ENCODE measurements around the gene ARHGAP8. TPM values are rescaled to one million over a fixed set of nuclear protein-coding genes. Genes with fewer than 3 reads are reported as not detected.

ARHGAP8 gene
- total and polyA plus RNA-seq, 2 experiments from 2014 or later = 24.0 to 50.4 TPM

DNA sequence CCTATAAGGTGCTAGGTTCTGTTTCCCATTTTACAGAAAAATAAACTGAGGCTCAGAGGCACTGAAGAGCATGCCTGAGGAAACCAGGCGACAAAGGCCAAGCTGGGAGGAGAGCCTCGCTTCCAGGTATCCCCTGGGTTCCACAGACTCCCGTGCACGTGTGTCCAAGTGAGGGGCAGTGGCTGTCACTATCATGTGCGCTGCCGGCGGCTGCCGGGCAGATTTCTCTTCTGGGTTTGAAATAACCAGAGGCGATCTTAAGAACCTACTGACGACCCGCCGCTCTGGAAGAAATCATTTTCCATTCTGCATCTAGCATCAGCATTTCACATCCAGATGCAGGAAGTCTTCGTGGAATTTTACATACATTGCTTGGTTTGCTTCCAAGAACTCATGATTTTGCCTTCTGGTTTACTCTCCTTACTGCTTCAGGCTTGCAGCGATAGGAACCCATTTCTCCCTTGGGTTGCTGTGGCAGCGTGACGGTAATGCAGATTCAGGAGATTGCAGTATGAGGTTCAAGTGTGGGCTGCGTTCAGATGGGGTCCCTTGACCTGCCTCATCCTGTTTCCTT, 28.6 kb downstream of the ARHGAP8 start:
- H3K9me2 ChIP-seq (replicated peaks; ENCODE audit: insufficient read depth) = no peaks in the 10 kb centered on the region
- H3K36me3 ChIP-seq (replicated peaks; ENCODE audit: insufficient read depth, low read depth) = no peaks in the 10 kb centered on the region
- H2AFZ ChIP-seq = no peak overlapping the region
- TF ChIP-seq, protein P1, sequence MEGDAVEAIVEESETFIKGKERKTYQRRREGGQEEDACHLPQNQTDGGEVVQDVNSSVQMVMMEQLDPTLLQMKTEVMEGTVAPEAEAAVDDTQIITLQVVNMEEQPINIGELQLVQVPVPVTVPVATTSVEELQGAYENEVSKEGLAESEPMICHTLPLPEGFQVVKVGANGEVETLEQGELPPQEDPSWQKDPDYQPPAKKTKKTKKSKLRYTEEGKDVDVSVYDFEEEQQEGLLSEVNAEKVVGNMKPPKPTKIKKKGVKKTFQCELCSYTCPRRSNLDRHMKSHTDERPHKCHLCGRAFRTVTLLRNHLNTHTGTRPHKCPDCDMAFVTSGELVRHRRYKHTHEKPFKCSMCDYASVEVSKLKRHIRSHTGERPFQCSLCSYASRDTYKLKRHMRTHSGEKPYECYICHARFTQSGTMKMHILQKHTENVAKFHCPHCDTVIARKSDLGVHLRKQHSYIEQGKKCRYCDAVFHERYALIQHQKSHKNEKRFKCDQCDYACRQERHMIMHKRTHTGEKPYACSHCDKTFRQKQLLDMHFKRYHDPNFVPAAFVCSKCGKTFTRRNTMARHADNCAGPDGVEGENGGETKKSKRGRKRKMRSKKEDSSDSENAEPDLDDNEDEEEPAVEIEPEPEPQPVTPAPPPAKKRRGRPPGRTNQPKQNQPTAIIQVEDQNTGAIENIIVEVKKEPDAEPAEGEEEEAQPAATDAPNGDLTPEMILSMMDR (IDR thresholded peaks at IDR 0.05; ENCODE audit: poor library complexity) = no peak
- no peak for TF ChIP-seq EZH2 (IDR thresholded peaks at IDR 0.05; ENCODE audit: borderline replicate concordance)
- H3K4me2 ChIP-seq = no peak overlapping the region
- H3K9me3 ChIP-seq (ENCODE audit: low read depth) = no peaks in the 10 kb centered on the region
- no peaks in the 10 kb centered on the region for H3K27me3 ChIP-seq
- no peak for DNase-seq (ENCODE audit: low spot score)
- no peaks in the 10 kb centered on the region for H4K20me1 ChIP-seq (ENCODE audit: insufficient read depth, poor library complexity, severe bottlenecking)
- no peaks in the 10 kb centered on the region for H3K4me1 ChIP-seq (ENCODE audit: insufficient read depth)
- peaks cover 8% of the 10 kb centered on the region for H3K79me2 ChIP-seq
- no peak overlapping the region for H3K27ac ChIP-seq
- H3K4me3 ChIP-seq = no peak overlapping the region
- WGBS (ENCODE audit: low lambda C conversion rate, missing lambda C conversion rate) = 91% methylated on average over 17 of the region's 17 CpGs

DNA sequence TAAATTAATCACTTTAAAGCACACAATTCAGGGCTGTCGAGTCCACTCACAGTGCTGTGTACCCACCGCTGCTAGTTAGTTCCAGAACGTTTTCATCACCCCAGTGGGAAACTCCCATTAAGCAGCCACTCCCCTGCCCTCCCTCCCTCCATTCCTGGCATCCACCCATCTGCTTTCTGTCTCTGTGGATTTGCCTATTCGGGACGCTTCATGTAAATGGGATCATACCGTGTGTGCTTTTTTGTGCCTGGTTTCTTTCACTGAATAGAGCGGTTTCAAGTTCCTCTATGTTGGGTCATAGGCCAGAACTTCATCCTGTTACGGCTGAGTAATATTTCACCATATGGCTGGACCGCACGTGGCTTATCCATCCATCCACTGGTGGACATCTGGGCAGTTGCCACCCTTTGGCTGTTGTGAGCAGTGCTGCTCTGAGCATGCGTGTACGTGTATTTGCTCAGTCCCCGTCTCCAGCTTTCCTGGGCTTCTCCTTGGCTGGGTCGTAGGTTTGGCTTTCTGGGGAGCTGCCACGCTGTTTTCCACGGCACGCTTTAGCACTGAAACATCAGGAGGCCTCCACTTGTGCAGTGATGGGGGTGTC, 30.1 kb downstream of the ARHGAP8 start:
- TF ChIP-seq, protein P1 (IDR thresholded peaks at IDR 0.05; ENCODE audit: poor library complexity) = no peak
- TF ChIP-seq EZH2phosphoT487 (IDR thresholded peaks at IDR 0.05; ENCODE audit: low read depth, severe bottlenecking, unreplicated experiment) (no peak), EZH2 (IDR thresholded peaks at IDR 0.05; ENCODE audit: borderline replicate concordance) (no peak)
- Histone ChIP-seq H3K4me2 (no peak overlapping the region), H2AFZ (no peak overlapping the region), H3K27me3 (no peaks in the 10 kb centered on the region), H4K20me1 (ENCODE audit: insufficient read depth, poor library complexity, severe bottlenecking) (no peaks in the 10 kb centered on the region), H3K4me3 (no peak overlapping the region), H3K9me3 (ENCODE audit: low read depth) (no peaks in the 10 kb centered on the region), H3K79me2 (peaks cover 8% of the 10 kb centered on the region), H3K27ac (no peak overlapping the region), H3K36me3 (replicated peaks; ENCODE audit: insufficient read depth, low read depth) (no peaks in the 10 kb centered on the region), H3K9me2 (replicated peaks; ENCODE audit: insufficient read depth) (no peaks in the 10 kb centered on the region), H3K4me1 (ENCODE audit: insufficient read depth) (no peaks in the 10 kb centered on the region)
- WGBS (ENCODE audit: low lambda C conversion rate, missing lambda C conversion rate) = 73% methylated on average over 17 of the region's 17 CpGs
- peak; percentile 40 for DNase-seq (ENCODE audit: low spot score)

GRCh38 chr22:44783091-44783490, 30.7 kb downstream of the ARHGAP8 start:
- no peaks in the 10 kb centered on the region for H3K27me3 ChIP-seq
- TF ChIP-seq EZH2 (IDR thresholded peaks at IDR 0.05; ENCODE audit: borderline replicate concordance) (no peak), EZH2phosphoT487 (IDR thresholded peaks at IDR 0.05; ENCODE audit: low read depth, severe bottlenecking, unreplicated experiment) (no peak)
- TF ChIP-seq, protein P1 (IDR thresholded peaks at IDR 0.05; ENCODE audit: poor library complexity) = no peak
- H3K9me2 ChIP-seq (replicated peaks; ENCODE audit: insufficient read depth) = no peaks in the 10 kb centered on the region
- no peak overlapping the region for H3K4me2 ChIP-seq
- H3K4me3 ChIP-seq = no peak overlapping the region
- 81% methylated on average over 7 of the region's 10 CpGs for WGBS (ENCODE audit: low lambda C conversion rate, missing lambda C conversion rate)
- no peaks in the 10 kb centered on the region for H3K36me3 ChIP-seq (replicated peaks; ENCODE audit: insufficient read depth, low read depth)
- no peak overlapping the region for H2AFZ ChIP-seq
- H3K79me2 ChIP-seq = peaks cover 8% of the 10 kb centered on the region
- H3K9me3 ChIP-seq (ENCODE audit: low read depth) = no peaks in the 10 kb centered on the region
- H3K27ac ChIP-seq = no peak overlapping the region
- no peaks in the 10 kb centered on the region for H4K20me1 ChIP-seq (ENCODE audit: insufficient read depth, poor library complexity, severe bottlenecking)
- no peaks in the 10 kb centered on the region for H3K4me1 ChIP-seq (ENCODE audit: insufficient read depth)
- no peak for DNase-seq (ENCODE audit: low spot score)

Measured in hepatocyte (in vitro differentiated cells).